H1 (cell line): Measurements from ENCODE around the gene PCP4L1. TPM values are rescaled to one million over a fixed set of nuclear protein-coding genes. Genes with fewer than 3 reads are reported as not detected.

Source experiments
- CTCF ChIA-PET: fragments of 300-600 bp; sonication (Branson Sonifier 250); formaldehyde crosslinking; loops from one replicate; lab custom pipeline; 2021; ENCODE audit not compliant: partially characterized antibody; lab: Charles Lee
- POLR2A ChIA-PET: fragments of 300-600 bp; sonication (Branson Sonifier 250); formaldehyde crosslinking; loops from one replicate; lab custom pipeline; 2021; ENCODE audit warnings: inconsistent platforms; ENCODE audit not compliant: partially characterized antibody; lab: Charles Lee
- DNase-seq, 2 experiments: peaks; one replicate each; pipeline versions ENCODE4 v3.0.0 to v3.0.0-alpha.2; 2010 to 2022; ENCODE audit warnings: low spot score in 2 of 2, low read depth in 1 of 2, mixed read lengths in 1 of 2
- FAIRE-seq: peaks from 2 replicates; lab custom pipeline; 2011; peaks lifted over from hg19 to GRCh38; lab: Jason Lieb, UNC
- H2AFZ ChIP-seq: 2 replicates; pipeline ENCODE4 v1.8.1; 2012; ENCODE audit warnings: low read length, inconsistent platforms
- H2AK5ac ChIP-seq: 2 replicates; pipeline ENCODE4 v1.6.1; 2013; ENCODE audit warnings: low read depth, low read length
- H2BK120ac ChIP-seq: replicated peaks from 2 replicates; pipeline ENCODE3; 2013; ENCODE audit warnings: low read depth, low read length, inconsistent platforms
- H2BK12ac ChIP-seq: 2 replicates; pipeline ENCODE4 v1.6.1; 2013; ENCODE audit warnings: low read depth, low read length
- H2BK15ac ChIP-seq: 2 replicates; pipeline ENCODE4 v1.6.1; 2013; ENCODE audit warnings: low read length
- H2BK20ac ChIP-seq: 2 replicates; pipeline ENCODE4 v1.6.1; 2013; ENCODE audit warnings: low read length
- H2BK5ac ChIP-seq: 2 replicates; pipeline ENCODE4 v1.6.1; 2013; ENCODE audit warnings: low read depth, low read length
- H3K14ac ChIP-seq: 2 replicates; pipeline ENCODE4 v1.6.1; 2013; ENCODE audit warnings: inconsistent platforms; ENCODE audit not compliant: insufficient read length
- H3K18ac ChIP-seq: 2 replicates; pipeline ENCODE4 v1.6.1; 2013; ENCODE audit warnings: low read length; ENCODE audit errors: extremely low read depth
- H3K23ac ChIP-seq: 2 replicates; pipeline ENCODE4 v1.6.1; 2013; ENCODE audit warnings: inconsistent platforms; ENCODE audit not compliant: insufficient read length
- H3K23me2 ChIP-seq: 2 replicates; pipeline ENCODE4 v1.6.1; 2013; ENCODE audit warnings: low read depth, low read length
- H3K27ac ChIP-seq: 2 replicates; pipeline ENCODE4 v1.6.1; 2011; ENCODE audit warnings: low read depth, low read length, inconsistent platforms
- H3K27me3 ChIP-seq, 4 experiments: replicated peaks in 1 of 4; 1 replicate in 1 of 4; 2 replicates in 3 of 4; pipeline versions ENCODE4 v1.6.1 to v1.8.1; 2011 to 2013; ENCODE audit warnings: low read length in 3 of 4, mild to moderate bottlenecking in 3 of 4, inconsistent platforms in 2 of 4, mixed read lengths in 2 of 4, moderate library complexity in 1 of 4; ENCODE audit not compliant: control insufficient read depth in 3 of 4, insufficient read depth in 3 of 4; ENCODE audit errors: extremely low read depth in 1 of 4
- H3K36me3 ChIP-seq, 4 experiments: 2 replicates each; pipeline versions ENCODE4 v1.6.1 to v1.8.1; 2011 to 2013; ENCODE audit warnings: mild to moderate bottlenecking in 4 of 4, low read length in 3 of 4, moderate library complexity in 2 of 4, control low read depth in 1 of 4, inconsistent platforms in 1 of 4; ENCODE audit not compliant: insufficient read depth in 4 of 4, control insufficient read depth in 2 of 4
- H3K4ac ChIP-seq: replicated peaks from 2 replicates; pipeline ENCODE3; 2013; ENCODE audit warnings: low read length, low read depth, mixed read lengths, inconsistent platforms; ENCODE audit not compliant: insufficient read length
- H3K4me1 ChIP-seq, 4 experiments: replicated peaks in 1 of 4; 1 replicate in 1 of 4; 2 replicates in 3 of 4; pipeline versions ENCODE4 v1.6.1 to v1.8.1; 2011 to 2013; ENCODE audit warnings: low read length in 3 of 4, inconsistent platforms in 2 of 4, mixed read lengths in 1 of 4; ENCODE audit not compliant: insufficient read depth in 4 of 4, control insufficient read depth in 3 of 4
- H3K4me2 ChIP-seq, 2 experiments: 2 replicates each; pipeline versions ENCODE4 v1.6.1 to v1.8.1; 2011 to 2013; ENCODE audit warnings: low read depth in 2 of 2, low read length in 2 of 2, control low read depth in 1 of 2, inconsistent platforms in 1 of 2, mild to moderate bottlenecking in 1 of 2; ENCODE audit not compliant: insufficient read depth in 1 of 2
- H3K4me3 ChIP-seq, 4 experiments: fragments of 200-600, 300-600 bp in 1 of 4; sonication (generic), shearing (Covaris generic), sonication (Bioruptor Twin) in 1 of 4; 2 replicates each; pipeline versions ENCODE4 v1.5.1 to v1.8.1; 2011 to 2016; ENCODE audit warnings: low read length in 4 of 4, low read depth in 3 of 4, control low read depth in 2 of 4, inconsistent platforms in 2 of 4, mild to moderate bottlenecking in 2 of 4, mixed read lengths in 1 of 4, moderate library complexity in 1 of 4; ENCODE audit not compliant: insufficient read depth in 2 of 4; ENCODE audit errors: extremely low read depth in 1 of 4
- H3K56ac ChIP-seq: replicated peaks from 2 replicates; pipeline ENCODE3; 2013; ENCODE audit warnings: low read depth, mild to moderate bottlenecking, mixed read lengths, low read length, inconsistent platforms; ENCODE audit not compliant: insufficient read length
- H3K79me1 ChIP-seq: 2 replicates; pipeline ENCODE4 v1.6.1; 2013; ENCODE audit warnings: low read depth, low read length, control low read depth
- H3K79me2 ChIP-seq, 2 experiments: 2 replicates each; pipeline versions ENCODE4 v1.6.1 to v1.8.1; 2012 to 2013; ENCODE audit warnings: low read length in 2 of 2, mild to moderate bottlenecking in 2 of 2, inconsistent platforms in 1 of 2; ENCODE audit not compliant: insufficient read depth in 2 of 2, control insufficient read depth in 1 of 2
- H3K9ac ChIP-seq, 4 experiments: replicated peaks in 1 of 4; 1 replicate in 1 of 4; 2 replicates in 3 of 4; pipeline versions ENCODE4 v1.6.1 to v1.8.1; 2011 to 2013; ENCODE audit warnings: low read depth in 3 of 4, low read length in 3 of 4, control low read depth in 2 of 4, mild to moderate bottlenecking in 2 of 4, moderate library complexity in 2 of 4, inconsistent platforms in 1 of 4; ENCODE audit errors: extremely low read depth in 1 of 4
- H3K9me3 ChIP-seq, 2 experiments: 2 replicates each; pipeline versions ENCODE4 v1.6.1 to v1.8.1; 2012 to 2013; ENCODE audit warnings: mild to moderate bottlenecking in 2 of 2, moderate library complexity in 2 of 2, control low read depth in 1 of 2, inconsistent platforms in 1 of 2, low read depth in 1 of 2, low read length in 1 of 2, mixed read lengths in 1 of 2; ENCODE audit not compliant: insufficient read depth in 2 of 2
- H4K20me1 ChIP-seq, 2 experiments: replicated peaks in 1 of 2; 2 replicates each; pipeline versions ENCODE3 to v1.8.1; 2011 to 2013; ENCODE audit warnings: inconsistent platforms in 2 of 2, low read length in 2 of 2, mild to moderate bottlenecking in 1 of 2; ENCODE audit not compliant: insufficient read depth in 2 of 2, control insufficient read depth in 1 of 2
- H4K5ac ChIP-seq: 2 replicates; pipeline ENCODE4 v1.6.1; 2013; ENCODE audit warnings: low read length, low read depth, mixed read lengths, inconsistent platforms; ENCODE audit not compliant: insufficient read length
- H4K8ac ChIP-seq: 2 replicates; pipeline ENCODE4 v1.8.0; 2013; ENCODE audit warnings: mild to moderate bottlenecking, moderate library complexity, low read length, inconsistent platforms; ENCODE audit not compliant: insufficient read depth; ENCODE audit errors: extremely low read depth
- H4K91ac ChIP-seq: replicated peaks from 2 replicates; pipeline ENCODE3; 2013; ENCODE audit warnings: low read length, mixed read lengths, inconsistent platforms; ENCODE audit not compliant: insufficient read length
- BACH1 ChIP-seq: IDR thresholded peaks from 2 replicates; pipeline ENCODE4 v1.6.1; 2012; ENCODE audit warnings: low read length, improper control_type of control experiment
- CBX8 ChIP-seq: fragments of 300-800, 300-1000 bp; sonication (generic); IDR thresholded peaks from 2 replicates; pipeline ENCODE4 v1.7.1; 2016; ENCODE audit warnings: low read depth, low read length, borderline replicate concordance
- CEBPB ChIP-seq: IDR thresholded peaks from 2 replicates; pipeline ENCODE4 v1.6.1; 2012; ENCODE audit warnings: low read depth, low read length
- EGR1 ChIP-seq: IDR thresholded peaks from 2 replicates; pipeline ENCODE4 v1.6.1; 2011; ENCODE audit warnings: low read depth, low read length, borderline replicate concordance
- FOSL1 ChIP-seq: IDR thresholded peaks from 2 replicates; pipeline ENCODE4 v1.6.1; 2011; ENCODE audit warnings: mild to moderate bottlenecking, low read depth, low read length, moderate library complexity; ENCODE audit not compliant: insufficient read depth
- GABPA ChIP-seq: IDR thresholded peaks from 2 replicates; pipeline ENCODE4 v1.6.1; 2011; ENCODE audit warnings: mild to moderate bottlenecking, low read length, moderate library complexity, borderline replicate concordance; ENCODE audit not compliant: insufficient read depth
- KDM5A ChIP-seq: fragments of 200-600 bp; IDR thresholded peaks from 2 replicates; pipeline ENCODE4 v1.7.1; 2012; ENCODE audit warnings: mild to moderate bottlenecking, low read length, inconsistent platforms, mixed read lengths
- RNF2 ChIP-seq: fragments of 200-900, 300-1000 bp; sonication (generic); IDR thresholded peaks from 2 replicates; pipeline ENCODE4 v1.7.1; 2016; ENCODE audit warnings: borderline replicate concordance, low read depth, mild to moderate bottlenecking, antibody characterized with exemption, low read length; ENCODE audit not compliant: poor library complexity, severe bottlenecking; ENCODE audit errors: missing control alignments
- RXRA ChIP-seq: IDR thresholded peaks from 2 replicates; pipeline ENCODE4 v1.6.1; 2011; ENCODE audit warnings: low read depth, mild to moderate bottlenecking, low read length, moderate library complexity; ENCODE audit not compliant: insufficient read depth
- TAF1 ChIP-seq: IDR thresholded peaks from 2 replicates; pipeline ENCODE4 v1.6.1; 2011; ENCODE audit warnings: mild to moderate bottlenecking, low read depth, low read length
- TCF12 ChIP-seq: IDR thresholded peaks from 2 replicates; pipeline ENCODE4 v1.6.1; 2011; ENCODE audit warnings: low read depth, mild to moderate bottlenecking, low read length
- polyA plus RNA-seq, 7 experiments: library from polyadenylated mRNA; depleted of rRNA in 3 of 7; stranded (reverse) in 5 of 7; unstranded in 2 of 7; fragments of >200 nt in 5 of 7; fragments of 200-250 nt in 2 of 7; gene quantifications; 1 replicate in 5 of 7; 2 replicates in 1 of 7; 4 replicates in 1 of 7; pipeline versions ENCODE4 v1.2.1 to v1.2.3, GENCODE V29; 2011 to 2013; ENCODE audit warnings: missing spikeins in 2 of 7, mixed read lengths in 2 of 7
- total RNA-seq: library from RNA; stranded (reverse); fragmentation: NEBNext Ultra II Directional; extraction: Animal tissue kit (Norgen Biotek cat#: 25700); gene quantifications from 2 replicates; pipeline ENCODE4 v1.2.1, GENCODE V29; 2021
- TF ChIP-seq, protein P1 (sequence below): IDR thresholded peaks from 2 replicates; pipeline ENCODE4 v1.6.1; 2012; ENCODE audit warnings: low read length, inconsistent platforms

Gene PCP4L1
- total and polyA plus RNA-seq, 2 of the 8 experiments (the other 6 are each of a cell fraction or from before 2014, with no cell fraction given): 0.41 to 1.0 TPM

DNA sequence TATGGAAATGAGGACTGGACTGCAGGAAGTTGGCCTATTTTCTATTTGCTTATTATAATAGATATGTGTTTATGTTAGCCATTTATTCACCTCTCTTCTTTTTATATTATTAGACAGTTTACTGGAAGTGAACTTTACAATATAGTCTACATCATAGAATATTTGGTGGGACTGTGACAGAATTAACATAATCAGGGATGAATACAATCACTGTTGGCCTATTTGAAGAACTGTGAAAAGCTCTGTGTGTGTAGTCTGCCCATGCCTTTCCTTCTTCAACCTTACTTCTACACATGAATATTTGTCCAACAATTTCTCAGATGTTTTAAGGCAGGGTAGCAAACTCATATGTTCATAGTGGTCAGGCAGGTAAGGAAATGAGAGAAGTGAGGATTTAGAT lies 38.9 kb downstream of the PCP4L1 start:
- Histone ChIP-seq H3K4ac (no peak overlapping the region), H3K14ac (no peak overlapping the region), H3K4me2 (no peak overlapping the region), H4K91ac (no peak overlapping the region), H3K27me3 (no peaks in the 10 kb centered on the region), H2BK15ac (no peak overlapping the region), H3K79me2 (no peaks in the 10 kb centered on the region), H4K5ac (no peak overlapping the region), H3K9me3 (no peaks in the 10 kb centered on the region), H4K20me1 (no peaks in the 10 kb centered on the region), H3K9ac (no peak overlapping the region), H3K23me2 (no peaks in the 10 kb centered on the region), H2BK120ac (no peak overlapping the region), H3K36me3 (no peaks in the 10 kb centered on the region), H3K23ac (no peak overlapping the region), H2AFZ (no peak overlapping the region), H2BK12ac (no peak overlapping the region), H2BK5ac (no peak overlapping the region), H2BK20ac (no peak overlapping the region), H2AK5ac (no peak overlapping the region), H3K56ac (no peak overlapping the region), H3K4me1 (peaks cover 0 to 3% (median under 1%) of the 10 kb centered on the region in 4 experiments; a peak in 3 of 7 replicates), H3K79me1 (no peaks in the 10 kb centered on the region), H3K4me3 (no peak overlapping the region), H3K18ac (no peak overlapping the region), H3K27ac (no peak overlapping the region), H4K8ac (no peak overlapping the region)
- FAIRE-seq: no peak
- CTCF ChIA-PET: interaction anchor here (0.7 to 15.6 kb wide), 3 partner anchors 72 to 97 kb away, joined by 3 to 401 read pairs (median 3); partner anchors contain the start of genes APOA2 and TOMM40L
- POLR2A ChIA-PET: no interaction called here
- TF ChIP-seq BACH1 (no peak), FOSL1 (no peak), KDM5A (no peak), RNF2 (no peak), RXRA (no peak), CBX8 (no peak), EGR1 (no peak), TAF1 (no peak), CEBPB (no peak), GABPA (no peak), TCF12 (no peak)
- TF ChIP-seq, protein P1, sequence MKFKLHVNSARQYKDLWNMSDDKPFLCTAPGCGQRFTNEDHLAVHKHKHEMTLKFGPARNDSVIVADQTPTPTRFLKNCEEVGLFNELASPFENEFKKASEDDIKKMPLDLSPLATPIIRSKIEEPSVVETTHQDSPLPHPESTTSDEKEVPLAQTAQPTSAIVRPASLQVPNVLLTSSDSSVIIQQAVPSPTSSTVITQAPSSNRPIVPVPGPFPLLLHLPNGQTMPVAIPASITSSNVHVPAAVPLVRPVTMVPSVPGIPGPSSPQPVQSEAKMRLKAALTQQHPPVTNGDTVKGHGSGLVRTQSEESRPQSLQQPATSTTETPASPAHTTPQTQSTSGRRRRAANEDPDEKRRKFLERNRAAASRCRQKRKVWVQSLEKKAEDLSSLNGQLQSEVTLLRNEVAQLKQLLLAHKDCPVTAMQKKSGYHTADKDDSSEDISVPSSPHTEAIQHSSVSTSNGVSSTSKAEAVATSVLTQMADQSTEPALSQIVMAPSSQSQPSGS: no peak
- no peak for DNase-seq
